ENCODE results near the gene VAT1L.

VAT1L gene

GRCh38 chr16:77805398-77805797 lies 17.0 kb downstream of the VAT1L start:
- Histone ChIP-seq H3K4me3 (ENCODE audit: low read length) (no peak overlapping the region), H3K4me2 (ENCODE audit: low read depth, low read length) (no peak overlapping the region), H3K9ac (ENCODE audit: low read length) (no peak overlapping the region), H3F3A (ENCODE audit: insufficient read depth, low read length) (no peaks in the 10 kb centered on the region), H3K9me2 (replicated peaks; ENCODE audit: insufficient read depth, low read length) (no peaks in the 10 kb centered on the region), H3K36me3 (replicated peaks; ENCODE audit: insufficient read depth, low read length) (no peaks in the 10 kb centered on the region), H3K79me2 (ENCODE audit: low read length) (no peaks in the 10 kb centered on the region), H3K9me3 (replicated peaks; ENCODE audit: insufficient read depth, low read length) (no peaks in the 10 kb centered on the region), H3K27me3 (replicated peaks; ENCODE audit: insufficient read depth, low read length) (no peaks in the 10 kb centered on the region), H2AFZ (ENCODE audit: low read length) (no peak overlapping the region), H3K27ac (ENCODE audit: low read length) (no peak overlapping the region), H4K20me1 (ENCODE audit: insufficient read depth, low read length) (no peaks in the 10 kb centered on the region), H3K4me1 (ENCODE audit: low read length) (no peaks in the 10 kb centered on the region)
- TF ChIP-seq CTCF (IDR thresholded peaks at IDR 0.05; ENCODE audit: low read length) (no peak), EZH2 (optimal IDR thresholded peaks at IDR 0.05; ENCODE audit: low read depth, low read length) (no peak), EZH2phosphoT487 (IDR thresholded peaks at IDR 0.05; ENCODE audit: low read length) (no peak)
- no peak for DNase-seq

- no peak for TF ChIP-seq CTCF (IDR thresholded peaks at IDR 0.05; ENCODE audit: low read length)
- no peak for TF ChIP-seq EZH2phosphoT487 (IDR thresholded peaks at IDR 0.05; ENCODE audit: low read length)
- TF ChIP-seq EZH2 (optimal IDR thresholded peaks at IDR 0.05; ENCODE audit: low read depth, low read length), result no peak
- H3K27ac ChIP-seq (ENCODE audit: low read length), result no peak overlapping the region
- no peak for DNase-seq
- no peak overlapping the region for H3K4me2 ChIP-seq (ENCODE audit: low read depth, low read length)
- no peak overlapping the region for H2AFZ ChIP-seq (ENCODE audit: low read length)
- no peaks in the 10 kb centered on the region for H3K27me3 ChIP-seq (replicated peaks; ENCODE audit: insufficient read depth, low read length)
- no peaks in the 10 kb centered on the region for H3K4me1 ChIP-seq (ENCODE audit: low read length)
- H4K20me1 ChIP-seq (ENCODE audit: insufficient read depth, low read length), result no peaks in the 10 kb centered on the region
- no peaks in the 10 kb centered on the region for H3K79me2 ChIP-seq (ENCODE audit: low read length)
- no peaks in the 10 kb centered on the region for H3F3A ChIP-seq (ENCODE audit: insufficient read depth, low read length)
- H3K9ac ChIP-seq (ENCODE audit: low read length), result no peak overlapping the region
- H3K36me3 ChIP-seq (replicated peaks; ENCODE audit: insufficient read depth, low read length), result no peaks in the 10 kb centered on the region
- no peaks in the 10 kb centered on the region for H3K9me2 ChIP-seq (replicated peaks; ENCODE audit: insufficient read depth, low read length)
- H3K4me3 ChIP-seq (ENCODE audit: low read length), result no peak overlapping the region
- no peaks in the 10 kb centered on the region for H3K9me3 ChIP-seq (replicated peaks; ENCODE audit: insufficient read depth, low read length)
Measured at GRCh38 chr16:77807021-77807420, 18.7 kb downstream of the VAT1L start.

- TF ChIP-seq EZH2phosphoT487 (IDR thresholded peaks at IDR 0.05; ENCODE audit: low read length) (no peak), CTCF (IDR thresholded peaks at IDR 0.05; ENCODE audit: low read length) (no peak), EZH2 (optimal IDR thresholded peaks at IDR 0.05; ENCODE audit: low read depth, low read length) (no peak)
- Histone ChIP-seq H3K36me3 (replicated peaks; ENCODE audit: insufficient read depth, low read length) (no peaks in the 10 kb centered on the region), H3K4me1 (ENCODE audit: low read length) (no peaks in the 10 kb centered on the region), H3K27me3 (replicated peaks; ENCODE audit: insufficient read depth, low read length) (no peaks in the 10 kb centered on the region), H3K9me2 (replicated peaks; ENCODE audit: insufficient read depth, low read length) (no peaks in the 10 kb centered on the region), H3F3A (ENCODE audit: insufficient read depth, low read length) (no peaks in the 10 kb centered on the region), H3K79me2 (ENCODE audit: low read length) (no peaks in the 10 kb centered on the region), H3K4me2 (ENCODE audit: low read depth, low read length) (no peak overlapping the region), H4K20me1 (ENCODE audit: insufficient read depth, low read length) (no peaks in the 10 kb centered on the region), H3K4me3 (ENCODE audit: low read length) (no peak overlapping the region), H3K9me3 (replicated peaks; ENCODE audit: insufficient read depth, low read length) (no peaks in the 10 kb centered on the region), H3K9ac (ENCODE audit: low read length) (no peak overlapping the region), H3K27ac (ENCODE audit: low read length) (no peak overlapping the region), H2AFZ (ENCODE audit: low read length) (no peak overlapping the region)
- DNase-seq, result no peak
Measured at GRCh38 chr16:77812856-77813500, 24.6 kb downstream of the VAT1L start.
